BJ (cell line): ENCODE data around the gene HSD3B1. TPM values are rescaled to one million over a fixed set of nuclear protein-coding genes. Genes with fewer than 3 reads are reported as not detected.

Source experiments
- CTCF ChIA-PET: fragments of 350-600 bp; formaldehyde crosslinking; extraction: SDS; loops from one replicate; lab custom pipeline; 2021; ENCODE audit warnings: antibody characterized with exemption, inconsistent platforms; lab: Yijun Ruan, JAX
- POLR2A ChIA-PET: fragments of 300-600 bp; sonication (Branson Sonifier 250); formaldehyde crosslinking; extraction: SDS; loops from one replicate; lab custom pipeline; 2021; ENCODE audit warnings: antibody characterized with exemption; lab: Charles Lee
- DNase-seq: peaks from one replicate; pipeline ENCODE4 v3.0.0-alpha.2; 2011; ENCODE audit warnings: low read depth
- H3K27me3 ChIP-seq: 2 replicates; pipeline ENCODE4 v1.6.0; 2011; ENCODE audit warnings: low read length; ENCODE audit not compliant: control insufficient read depth, insufficient read depth
- H3K36me3 ChIP-seq: 2 replicates; pipeline ENCODE4 v1.5.1; 2011; ENCODE audit warnings: low read length; ENCODE audit not compliant: control insufficient read depth, insufficient read depth
- H3K4me3 ChIP-seq: 2 replicates; pipeline ENCODE4 v1.5.1; 2011; ENCODE audit warnings: low read depth, mild to moderate bottlenecking, control low read depth, low read length
- CTCF ChIP-seq: IDR thresholded peaks from 2 replicates; pipeline ENCODE4 v1.5.1; 2011; ENCODE audit warnings: low read depth, mild to moderate bottlenecking, control low read depth, inconsistent platforms, low read length, moderate library complexity; ENCODE audit not compliant: insufficient read depth
- polyA minus RNA-seq: library from RNA; depleted of rRNA, polyadenylated mRNA; stranded (reverse); fragments of >200 nt; gene quantifications from 2 replicates; pipeline ENCODE4 v1.2.3, GENCODE V29; 2011; rRNA and poly(A)+ RNA removed
- polyA plus RNA-seq: library from polyadenylated mRNA; depleted of rRNA; stranded (reverse); fragments of >200 nt; gene quantifications from 2 replicates; pipeline ENCODE4 v1.2.3, GENCODE V29; 2011; rRNA removed

HSD3B1 gene
- not detected in 2 replicates for polyA plus RNA-seq
- polyA minus RNA-seq = not detected in 2 replicates

GRCh38 chr1:119506941-119507340 is at the start of gene HSD3B1:
Gene HSD3B1 (plus strand): TSS chr1:119507210. CDS start chr1:119507477, 267 bp downstream.
- DNase-seq = no peak
- POLR2A ChIA-PET = no interaction called here
- H3K27me3 ChIP-seq = no peaks in the 10 kb centered on the region
- CTCF ChIA-PET = no interaction called here
- H3K36me3 ChIP-seq = no peaks in the 10 kb centered on the region
- no peak within 1 kb of the TSS for H3K4me3 ChIP-seq
- no peak for TF ChIP-seq CTCF

DNA sequence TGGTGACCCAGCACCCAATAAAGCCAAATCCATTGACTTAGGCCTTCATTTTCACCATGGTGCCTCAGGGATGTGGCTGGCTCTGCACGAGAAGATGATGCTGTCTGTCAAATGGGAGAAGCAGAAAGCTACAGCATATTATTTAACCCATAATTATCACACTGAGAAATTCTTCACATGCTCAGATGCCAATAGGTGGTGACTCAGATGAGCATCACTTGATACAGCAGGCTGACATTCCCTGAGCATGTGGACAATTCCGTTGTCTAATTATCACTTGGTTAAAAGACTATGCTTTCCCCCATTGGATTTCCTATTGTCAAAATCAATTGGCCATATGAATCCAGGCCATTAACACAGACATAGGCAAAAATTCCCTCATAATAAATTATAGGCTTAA is 44.0 kb upstream of the HSD3B1 start:
- no peak for DNase-seq
- TF ChIP-seq CTCF = no peak
- ChIA-PET CTCF (no interaction called here), POLR2A (no interaction called here)
- Histone ChIP-seq H3K4me3 (no peak overlapping the region), H3K27me3 (no peaks in the 10 kb centered on the region), H3K36me3 (no peaks in the 10 kb centered on the region)

- peaks cover 2% of the 10 kb centered on the region for H3K27me3 ChIP-seq
- TF ChIP-seq CTCF = no peak
- CTCF ChIA-PET = no interaction called here
- POLR2A ChIA-PET = no interaction called here
- DNase-seq = no peak
- H3K36me3 ChIP-seq = no peaks in the 10 kb centered on the region
- no peak overlapping the region for H3K4me3 ChIP-seq
Observed at GRCh38 chr1:119463569-119463968, 43.4 kb upstream of the HSD3B1 start.

DNA sequence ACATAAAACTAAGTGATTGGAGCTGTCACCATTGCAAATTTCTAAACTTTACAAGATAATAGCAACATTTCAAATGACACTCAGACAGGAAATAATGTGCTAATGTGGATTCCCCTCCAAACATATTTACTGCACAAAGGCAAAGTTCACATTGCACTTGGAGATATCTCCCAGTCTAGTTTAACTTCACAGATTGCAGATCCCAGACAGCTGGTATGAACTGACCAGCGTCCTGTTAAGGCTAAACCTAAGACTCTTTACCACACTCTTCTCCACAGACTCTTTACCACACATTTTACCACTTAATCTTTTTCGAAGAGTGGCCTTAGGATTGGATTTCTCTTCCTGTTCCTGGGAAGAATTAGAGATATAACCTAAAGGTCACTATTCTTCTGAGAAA is 40.6 kb upstream of the HSD3B1 start:
- TF ChIP-seq CTCF = no peak
- DNase-seq = no peak
- H3K36me3 ChIP-seq = no peaks in the 10 kb centered on the region
- POLR2A ChIA-PET = no interaction called here
- no peak overlapping the region for H3K4me3 ChIP-seq
- peaks cover 4% of the 10 kb centered on the region for H3K27me3 ChIP-seq
- CTCF ChIA-PET = interaction anchor here (1.6 to 1.7 kb wide), 2 partner anchors 10 to 36 kb away, joined by 4 read pairs; no protein-coding TSS in a partner anchor

GRCh38 chr1:119467219-119467618 is 39.8 kb upstream of the HSD3B1 start:
- Histone ChIP-seq H3K27me3 (peaks cover 4% of the 10 kb centered on the region), H3K4me3 (no peak overlapping the region), H3K36me3 (no peaks in the 10 kb centered on the region)
- TF ChIP-seq CTCF = no peak
- CTCF ChIA-PET = interaction anchor here (1.6 to 1.7 kb wide), 2 partner anchors 9 to 36 kb away, joined by 4 read pairs; no protein-coding TSS in a partner anchor
- DNase-seq = no peak
- POLR2A ChIA-PET = no interaction called here
